ENCODE data around the gene ATP8A2. TPM values are rescaled to one million over a fixed set of nuclear protein-coding genes. Genes with fewer than 3 reads are reported as not detected.

ATP8A2 gene
- total RNA-seq, 1 experiment from 2014 or later: not detected

GRCh38 chr13:25375727-25376358 lies 4.1 kb downstream of the ATP8A2 start:
- no peaks in the 10 kb centered on the region for H3K4me1 ChIP-seq (replicated peaks; ENCODE audit: insufficient read depth)
- peaks cover 51% of the 10 kb centered on the region; the same call in 1 of the 2 replicates for H3K27me3 ChIP-seq (ENCODE audit: insufficient read depth, low read depth)
- intact Hi-C loops (cut with micrococcal nuclease; ENCODE audit: unreplicated experiment): loop anchor here (5.0 to 10.0 kb wide), 3 partner anchors 144 to 371 kb away; no protein-coding TSS in a partner anchor
- no TSS peak for BruUV-seq (replicated peaks)
- no peaks in the 10 kb centered on the region for H3K36me3 ChIP-seq (ENCODE audit: low read depth)
- no peaks in the 10 kb centered on the region for H3K9me2 ChIP-seq (ENCODE audit: insufficient read depth)
- peak; percentile 92 for TF ChIP-seq CTCF (conservative IDR thresholded peaks at IDR 0.05)
- TF ChIP-seq EZH2 (IDR thresholded peaks at IDR 0.05; ENCODE audit: low read depth): no peak
- POLR2A ChIA-PET (ENCODE audit: unreplicated experiment): no interaction called here
- CTCF ChIA-PET: interaction anchor here (0.7 kb wide), 2 partner anchors 806 to 1136 kb away, joined by 4 read pairs; no protein-coding TSS in a partner anchor
- H3K4me3 ChIP-seq: no peak overlapping the region
- peak in 1 of 2 experiments; percentile 18 for DNase-seq
- H3K9me3 ChIP-seq (ENCODE audit: insufficient read depth, low read depth): no peaks in the 10 kb centered on the region
- H2AFZ ChIP-seq: no peak overlapping the region
- H3K4me2 ChIP-seq: no peak overlapping the region
- no peaks in the 10 kb centered on the region for H4K20me1 ChIP-seq (ENCODE audit: insufficient read depth)
- no peak overlapping the region for H3K27ac ChIP-seq
- H3F3A ChIP-seq (ENCODE audit: insufficient read depth, low read depth): no peaks in the 10 kb centered on the region
- no peaks in the 10 kb centered on the region for H3K79me2 ChIP-seq (ENCODE audit: low read depth)

GRCh38 chr13:25377244-25377962 lies 5.6 kb downstream of the ATP8A2 start:
- no peak for DNase-seq
- no peaks in the 10 kb centered on the region for H3K9me3 ChIP-seq (ENCODE audit: insufficient read depth, low read depth)
- no peak overlapping the region for H2AFZ ChIP-seq
- no peak overlapping the region for H3K4me2 ChIP-seq
- H3K27ac ChIP-seq: no peak overlapping the region
- no peaks in the 10 kb centered on the region for H3F3A ChIP-seq (ENCODE audit: insufficient read depth, low read depth)
- no peaks in the 10 kb centered on the region for H3K36me3 ChIP-seq (ENCODE audit: low read depth)
- H3K9me2 ChIP-seq (ENCODE audit: insufficient read depth): no peaks in the 10 kb centered on the region
- ChIA-PET CTCF (no interaction called here), POLR2A (ENCODE audit: unreplicated experiment) (no interaction called here)
- no peaks in the 10 kb centered on the region for H3K79me2 ChIP-seq (ENCODE audit: low read depth)
- no TSS peak for BruUV-seq (replicated peaks)
- H4K20me1 ChIP-seq (ENCODE audit: insufficient read depth): no peaks in the 10 kb centered on the region
- no peaks in the 10 kb centered on the region for H3K4me1 ChIP-seq (replicated peaks; ENCODE audit: insufficient read depth)
- TF ChIP-seq EZH2 (IDR thresholded peaks at IDR 0.05; ENCODE audit: low read depth) (no peak), CTCF (conservative IDR thresholded peaks at IDR 0.05) (no peak)
- H3K27me3 ChIP-seq (ENCODE audit: insufficient read depth, low read depth): peaks cover 62% of the 10 kb centered on the region
- no peak overlapping the region for H3K4me3 ChIP-seq
- intact Hi-C loops (cut with micrococcal nuclease; ENCODE audit: unreplicated experiment): loop anchor here (5.0 to 10.0 kb wide), 3 partner anchors 145 to 373 kb away; no protein-coding TSS in a partner anchor

GRCh38 chr13:25378528-25378927 lies 6.8 kb downstream of the ATP8A2 start:
- H3K36me3 ChIP-seq (ENCODE audit: low read depth): no peaks in the 10 kb centered on the region
- H3K4me2 ChIP-seq: no peak overlapping the region
- ChIA-PET CTCF (no interaction called here), POLR2A (ENCODE audit: unreplicated experiment) (no interaction called here)
- H3K27me3 ChIP-seq (ENCODE audit: insufficient read depth, low read depth): peaks cover 65% of the 10 kb centered on the region
- TF ChIP-seq EZH2 (IDR thresholded peaks at IDR 0.05; ENCODE audit: low read depth) (no peak), CTCF (conservative IDR thresholded peaks at IDR 0.05) (no peak)
- H3K9me3 ChIP-seq (ENCODE audit: insufficient read depth, low read depth): no peaks in the 10 kb centered on the region
- no peak overlapping the region for H2AFZ ChIP-seq
- no peaks in the 10 kb centered on the region for H3K79me2 ChIP-seq (ENCODE audit: low read depth)
- no peaks in the 10 kb centered on the region for H4K20me1 ChIP-seq (ENCODE audit: insufficient read depth)
- DNase-seq: no peak
- intact Hi-C loops (cut with micrococcal nuclease; ENCODE audit: unreplicated experiment): loop anchor here (5.0 to 10.0 kb wide), 3 partner anchors 146 to 374 kb away; no protein-coding TSS in a partner anchor
- H3K4me1 ChIP-seq (replicated peaks; ENCODE audit: insufficient read depth): no peaks in the 10 kb centered on the region
- no TSS peak for BruUV-seq (replicated peaks)
- no peak overlapping the region for H3K4me3 ChIP-seq
- H3K9me2 ChIP-seq (ENCODE audit: insufficient read depth): no peaks in the 10 kb centered on the region
- no peak overlapping the region for H3K27ac ChIP-seq
- no peaks in the 10 kb centered on the region for H3F3A ChIP-seq (ENCODE audit: insufficient read depth, low read depth)
